Endothelial cell of umbilical vein (primary cell): ENCODE measurements around the gene RNH1.

ENCODE experiments used
- POLR2A ChIP-seq: IDR thresholded peaks from 2 replicates; pipeline ENCODE4 v1.6.1; 2012; ENCODE audit warnings: low read depth, mild to moderate bottlenecking, control low read depth, low read length
- TF ChIP-seq, protein P1 (sequence below), 2 donors: IDR thresholded peaks; 1 replicate in 1 of 2; 2 replicates in 1 of 2; pipeline ENCODE4 v1.5.1; 2011; ENCODE audit warnings: low read length in 2 of 2, mild to moderate bottlenecking in 2 of 2, moderate library complexity in 2 of 2, control low read depth in 1 of 2, inconsistent platforms in 1 of 2, low read depth in 1 of 2; ENCODE audit not compliant: insufficient read depth in 1 of 2; ENCODE audit errors: extremely low read depth in 1 of 2

DNA sequence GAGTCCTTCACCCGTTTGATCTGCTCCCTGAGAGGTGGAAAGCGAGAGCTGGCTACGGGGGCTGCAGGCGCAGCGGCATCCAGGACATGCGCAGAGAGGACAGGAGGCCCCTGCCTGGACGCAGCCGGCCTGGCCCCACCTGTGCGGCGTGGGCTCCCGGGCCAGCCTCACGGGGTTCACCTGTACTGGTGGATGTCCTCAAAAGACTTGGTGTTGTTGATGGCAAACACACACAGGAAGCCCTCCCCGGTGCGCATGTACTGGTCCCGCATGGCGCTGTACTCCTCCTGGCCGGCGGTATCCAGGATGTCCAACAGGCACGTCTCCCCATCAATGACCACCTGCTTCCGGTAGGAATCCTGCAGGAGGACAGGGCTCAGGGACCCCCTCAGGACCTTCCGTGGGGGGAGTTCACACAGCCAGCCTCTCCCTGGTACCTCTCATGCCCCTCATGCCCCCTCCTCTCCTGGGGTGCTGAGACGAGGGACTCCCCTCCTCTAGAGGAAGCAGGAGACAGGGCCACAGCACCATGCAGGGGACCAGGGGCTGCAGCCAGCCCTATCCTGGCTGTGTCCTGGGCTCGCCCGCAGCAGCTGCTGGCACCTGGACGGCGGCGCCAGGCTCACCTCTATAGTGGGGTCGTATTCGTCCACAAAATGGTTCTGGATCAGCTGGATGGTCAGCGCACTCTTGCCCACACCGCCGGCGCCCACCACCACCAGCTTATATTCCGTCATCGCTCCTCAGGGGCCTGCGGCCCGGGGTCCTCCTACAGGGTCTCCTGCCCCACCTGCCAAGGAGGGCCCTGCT lies 26.7 kb upstream of the RNH1 start:
- TF ChIP-seq, protein P1, sequence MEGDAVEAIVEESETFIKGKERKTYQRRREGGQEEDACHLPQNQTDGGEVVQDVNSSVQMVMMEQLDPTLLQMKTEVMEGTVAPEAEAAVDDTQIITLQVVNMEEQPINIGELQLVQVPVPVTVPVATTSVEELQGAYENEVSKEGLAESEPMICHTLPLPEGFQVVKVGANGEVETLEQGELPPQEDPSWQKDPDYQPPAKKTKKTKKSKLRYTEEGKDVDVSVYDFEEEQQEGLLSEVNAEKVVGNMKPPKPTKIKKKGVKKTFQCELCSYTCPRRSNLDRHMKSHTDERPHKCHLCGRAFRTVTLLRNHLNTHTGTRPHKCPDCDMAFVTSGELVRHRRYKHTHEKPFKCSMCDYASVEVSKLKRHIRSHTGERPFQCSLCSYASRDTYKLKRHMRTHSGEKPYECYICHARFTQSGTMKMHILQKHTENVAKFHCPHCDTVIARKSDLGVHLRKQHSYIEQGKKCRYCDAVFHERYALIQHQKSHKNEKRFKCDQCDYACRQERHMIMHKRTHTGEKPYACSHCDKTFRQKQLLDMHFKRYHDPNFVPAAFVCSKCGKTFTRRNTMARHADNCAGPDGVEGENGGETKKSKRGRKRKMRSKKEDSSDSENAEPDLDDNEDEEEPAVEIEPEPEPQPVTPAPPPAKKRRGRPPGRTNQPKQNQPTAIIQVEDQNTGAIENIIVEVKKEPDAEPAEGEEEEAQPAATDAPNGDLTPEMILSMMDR (IDR thresholded peaks at IDR 0.05; ENCODE audit: extremely low read depth in 1 of 2, insufficient read depth in 1 of 2, low read depth in 1 of 2, low read length in 2 of 2), result no peak
- TF ChIP-seq POLR2A, result no peak
